ENCODE data around the gene RNF150. TPM values are rescaled to one million over a fixed set of nuclear protein-coding genes. Genes with fewer than 3 reads are reported as not detected.

RNF150 gene
- total and polyA plus RNA-seq, 7 donors = 0.46 to 69.0 (median 53.2) TPM

- Histone ChIP-seq H3K27ac (no peak overlapping the region), H3K36me3 (no peaks in the 10 kb centered on the region), H3K4me1 (peaks cover 0 to 15% (median 7%) of the 10 kb centered on the region in 4 donors), H3K9me3 (no peaks in the 10 kb centered on the region), H3K4me3 (no peak overlapping the region), H3K27me3 (no peaks in the 10 kb centered on the region)
- 43 to 66% methylated on average over 4 of the region's 4 CpGs for WGBS, 2 donors
- intact Hi-C loops (cut with DNase I) = no loop called here
- peak in 3 of 4 experiments; percentile 37 to 54 (median 44) for TF ChIP-seq CTCF (IDR thresholded peaks at IDR 0.05)
- no peak for TF ChIP-seq POLR2AphosphoS5 (IDR thresholded peaks at IDR 0.05)
- peak; percentile 70 for DNase-seq
Observed at GRCh38 chr4:140884431-140885058, 248.7 kb downstream of the RNF150 start.

GRCh38 chr4:140877781-140878180 is 255.5 kb downstream of the RNF150 start:
- intact Hi-C loops (cut with DNase I) = no loop called here
- peaks cover 0 to 19% (median 5%) of the 10 kb centered on the region in 4 donors for H3K4me1 ChIP-seq
- H3K27ac ChIP-seq = no peak overlapping the region
- no peak for DNase-seq
- no peaks in the 10 kb centered on the region for H3K9me3 ChIP-seq
- H3K36me3 ChIP-seq = no peaks in the 10 kb centered on the region
- TF ChIP-seq POLR2A (IDR thresholded peaks at IDR 0.05) (no peak), EP300 (IDR thresholded peaks at IDR 0.05) (no peak), CTCF (IDR thresholded peaks at IDR 0.05) (no peak), POLR2AphosphoS5 (IDR thresholded peaks at IDR 0.05) (no peak)
- no peak overlapping the region for H3K4me3 ChIP-seq
- H3K27me3 ChIP-seq = no peaks in the 10 kb centered on the region

- no peak for TF ChIP-seq CTCF (IDR thresholded peaks at IDR 0.05)
- no peak for TF ChIP-seq EP300 (IDR thresholded peaks at IDR 0.05)
- no peak for TF ChIP-seq POLR2A (IDR thresholded peaks at IDR 0.05)
- TF ChIP-seq POLR2AphosphoS5 (IDR thresholded peaks at IDR 0.05) = no peak
- no peaks in the 10 kb centered on the region for H3K36me3 ChIP-seq
Observed at GRCh38 chr4:140876615-140877364, 256.5 kb downstream of the RNF150 start.

GRCh38 chr4:140875746-140876452 is 257.4 kb downstream of the RNF150 start:
- DNase-seq = no peak
- Histone ChIP-seq H3K9me3 (no peaks in the 10 kb centered on the region), H3K27me3 (no peaks in the 10 kb centered on the region), H3K36me3 (no peaks in the 10 kb centered on the region), H3K4me3 (no peak overlapping the region), H3K27ac (no peak overlapping the region), H3K4me1 (peaks cover 0 to 35% (median 13%) of the 10 kb centered on the region in 4 donors)
- WGBS, 2 donors = 19 to 64% methylated on average over 1 of the region's 1 CpG
- no peak for TF ChIP-seq POLR2AphosphoS5 (IDR thresholded peaks at IDR 0.05)
- TF ChIP-seq CTCF (IDR thresholded peaks at IDR 0.05) = no peak
- TF ChIP-seq POLR2A (IDR thresholded peaks at IDR 0.05) = no peak
- TF ChIP-seq EP300 (IDR thresholded peaks at IDR 0.05) = no peak
- intact Hi-C loops (cut with DNase I) = no loop called here

More at GRCh38 chr4:140876615-140877364, 256.5 kb downstream of the RNF150 start:
- Histone ChIP-seq H3K27me3 (no peaks in the 10 kb centered on the region), H3K4me1 (peaks cover 0 to 27% (median 9%) of the 10 kb centered on the region in 4 donors), H3K4me3 (no peak overlapping the region), H3K27ac (no peak overlapping the region), H3K9me3 (no peaks in the 10 kb centered on the region)
- intact Hi-C loops (cut with DNase I) = no loop called here
- no peak for DNase-seq
- 92 to 95% methylated on average over 3 of the region's 3 CpGs for WGBS, 2 donors

Measured in sigmoid colon (tissue), 7 donors.